ENCODE results near the gene KCTD18.

DNA sequence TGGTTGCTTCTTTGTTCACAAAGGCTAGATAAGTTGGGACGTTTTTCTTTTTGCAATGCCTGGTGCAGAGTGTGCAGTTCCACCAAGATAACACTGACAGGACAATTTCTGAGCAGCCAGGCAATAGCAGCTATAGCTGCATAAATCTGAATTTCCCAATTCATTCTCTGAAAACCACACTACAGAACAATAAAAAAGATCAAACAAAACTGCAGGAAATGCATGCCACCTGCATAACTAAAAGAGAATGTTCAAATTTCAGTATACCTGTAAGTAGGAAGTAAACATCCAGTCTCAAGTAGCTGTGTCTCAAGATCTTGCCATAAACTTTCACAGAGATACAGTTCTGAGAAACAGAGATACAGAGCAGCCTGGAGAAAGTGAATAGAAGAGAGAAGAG lies 5.3 kb upstream of the KCTD18 start:
- TF ChIP-seq POLR2A (IDR thresholded peaks at IDR 0.05; ENCODE audit: low read depth), result no peak
- TF ChIP-seq, protein P1, sequence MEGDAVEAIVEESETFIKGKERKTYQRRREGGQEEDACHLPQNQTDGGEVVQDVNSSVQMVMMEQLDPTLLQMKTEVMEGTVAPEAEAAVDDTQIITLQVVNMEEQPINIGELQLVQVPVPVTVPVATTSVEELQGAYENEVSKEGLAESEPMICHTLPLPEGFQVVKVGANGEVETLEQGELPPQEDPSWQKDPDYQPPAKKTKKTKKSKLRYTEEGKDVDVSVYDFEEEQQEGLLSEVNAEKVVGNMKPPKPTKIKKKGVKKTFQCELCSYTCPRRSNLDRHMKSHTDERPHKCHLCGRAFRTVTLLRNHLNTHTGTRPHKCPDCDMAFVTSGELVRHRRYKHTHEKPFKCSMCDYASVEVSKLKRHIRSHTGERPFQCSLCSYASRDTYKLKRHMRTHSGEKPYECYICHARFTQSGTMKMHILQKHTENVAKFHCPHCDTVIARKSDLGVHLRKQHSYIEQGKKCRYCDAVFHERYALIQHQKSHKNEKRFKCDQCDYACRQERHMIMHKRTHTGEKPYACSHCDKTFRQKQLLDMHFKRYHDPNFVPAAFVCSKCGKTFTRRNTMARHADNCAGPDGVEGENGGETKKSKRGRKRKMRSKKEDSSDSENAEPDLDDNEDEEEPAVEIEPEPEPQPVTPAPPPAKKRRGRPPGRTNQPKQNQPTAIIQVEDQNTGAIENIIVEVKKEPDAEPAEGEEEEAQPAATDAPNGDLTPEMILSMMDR (IDR thresholded peaks at IDR 0.05), result no peak

Measured in esophagus muscularis mucosa (tissue), 3 donors.